Spleen (tissue), 7 donors: Measurements from ENCODE around the gene G3BP1.

Experiments
- POLR2A ChIP-seq, 3 donors: fragments of 450-650 bp; IDR thresholded peaks; one replicate each; pipeline ENCODE4 v1.5.1; 2017; ENCODE audit warnings: antibody characterized with exemption in 3 of 3, mild to moderate bottlenecking in 1 of 3
- TF ChIP-seq, protein P1 (sequence below), 11 experiments: fragments of 200-600 bp in 7 of 11; fragments of 450-650 bp in 4 of 11; sonication (generic) in 4 of 11; IDR thresholded peaks in 8 of 11; conservative IDR thresholded peaks in 3 of 11; 1 replicate in 7 of 11; 2 replicates in 4 of 11; pipeline versions ENCODE4 v1.4.0 to v1.8.0; 2016 to 2021; ENCODE audit warnings: antibody characterized with exemption in 11 of 11, inconsistent platforms in 4 of 11, mild to moderate bottlenecking in 1 of 11
- donor health status: DM: no; HTN: no; CAD: no; lungs with moderate emphysema.
- donor health status: DM: no; HTN: no; CAD: no.
- donor health status: DM: no; HTN: no; CAD: no.

DNA sequence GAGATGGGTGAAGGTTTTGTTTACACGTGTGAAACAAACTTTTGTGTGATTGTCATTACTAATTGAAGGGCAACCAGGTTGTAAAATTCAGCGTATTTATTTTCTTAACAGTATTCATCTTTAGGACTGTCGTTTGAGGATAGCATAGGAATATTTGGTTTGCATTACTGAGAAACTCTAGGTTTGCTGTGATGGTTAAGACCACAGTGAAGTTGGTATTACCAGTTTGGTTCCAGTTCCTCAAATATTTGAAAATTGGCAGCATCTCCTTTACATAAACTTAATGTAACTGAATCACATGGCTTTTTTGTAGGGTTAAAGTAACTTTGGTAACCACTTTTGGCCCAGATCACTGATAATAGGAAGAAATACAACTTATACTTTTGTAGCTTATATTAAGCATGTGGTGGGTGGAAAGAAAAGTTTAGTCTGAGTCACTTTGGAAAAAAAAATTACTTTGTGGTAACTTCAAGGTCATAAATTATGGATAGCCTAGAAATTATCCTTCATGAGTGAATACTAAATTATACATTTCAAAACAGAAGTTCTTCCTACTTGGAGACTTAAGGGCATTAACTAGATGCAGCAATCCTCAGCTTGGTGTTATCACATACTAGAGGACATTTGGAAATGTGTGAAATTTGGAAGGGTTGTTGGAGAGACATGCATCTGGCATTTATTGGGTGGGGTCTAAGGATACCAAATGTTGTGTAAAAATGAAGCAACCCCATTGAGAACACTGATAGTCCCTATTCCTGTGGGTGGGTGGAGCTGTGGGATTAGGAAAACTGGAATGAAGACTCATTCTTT, 33.9 kb downstream of the G3BP1 start:
- TF ChIP-seq POLR2A (IDR thresholded peaks at IDR 0.05), result no peak
- TF ChIP-seq, protein P1, sequence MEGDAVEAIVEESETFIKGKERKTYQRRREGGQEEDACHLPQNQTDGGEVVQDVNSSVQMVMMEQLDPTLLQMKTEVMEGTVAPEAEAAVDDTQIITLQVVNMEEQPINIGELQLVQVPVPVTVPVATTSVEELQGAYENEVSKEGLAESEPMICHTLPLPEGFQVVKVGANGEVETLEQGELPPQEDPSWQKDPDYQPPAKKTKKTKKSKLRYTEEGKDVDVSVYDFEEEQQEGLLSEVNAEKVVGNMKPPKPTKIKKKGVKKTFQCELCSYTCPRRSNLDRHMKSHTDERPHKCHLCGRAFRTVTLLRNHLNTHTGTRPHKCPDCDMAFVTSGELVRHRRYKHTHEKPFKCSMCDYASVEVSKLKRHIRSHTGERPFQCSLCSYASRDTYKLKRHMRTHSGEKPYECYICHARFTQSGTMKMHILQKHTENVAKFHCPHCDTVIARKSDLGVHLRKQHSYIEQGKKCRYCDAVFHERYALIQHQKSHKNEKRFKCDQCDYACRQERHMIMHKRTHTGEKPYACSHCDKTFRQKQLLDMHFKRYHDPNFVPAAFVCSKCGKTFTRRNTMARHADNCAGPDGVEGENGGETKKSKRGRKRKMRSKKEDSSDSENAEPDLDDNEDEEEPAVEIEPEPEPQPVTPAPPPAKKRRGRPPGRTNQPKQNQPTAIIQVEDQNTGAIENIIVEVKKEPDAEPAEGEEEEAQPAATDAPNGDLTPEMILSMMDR (IDR thresholded peaks at IDR 0.05 in 8 of 11, conservative IDR thresholded peaks at IDR 0.05 in 3 of 11), result no peak
